Activated CD4-positive, alpha-beta T cell treated with anti-CD3 and anti-CD28 coated beads, Interleukin-2, amount 50 U/mL, for 48 hours (primary cell): Measurements from ENCODE around the gene SPACA9.
A peak's percentile ranks its signal among the peaks of the same experiment; 100 is the strongest.

ENCODE experiments used
- DNase-seq, 2 experiments: peaks; one replicate each; pipeline ENCODE4 v3.0.0-alpha.2; 2020

Gene SPACA9

DNA sequence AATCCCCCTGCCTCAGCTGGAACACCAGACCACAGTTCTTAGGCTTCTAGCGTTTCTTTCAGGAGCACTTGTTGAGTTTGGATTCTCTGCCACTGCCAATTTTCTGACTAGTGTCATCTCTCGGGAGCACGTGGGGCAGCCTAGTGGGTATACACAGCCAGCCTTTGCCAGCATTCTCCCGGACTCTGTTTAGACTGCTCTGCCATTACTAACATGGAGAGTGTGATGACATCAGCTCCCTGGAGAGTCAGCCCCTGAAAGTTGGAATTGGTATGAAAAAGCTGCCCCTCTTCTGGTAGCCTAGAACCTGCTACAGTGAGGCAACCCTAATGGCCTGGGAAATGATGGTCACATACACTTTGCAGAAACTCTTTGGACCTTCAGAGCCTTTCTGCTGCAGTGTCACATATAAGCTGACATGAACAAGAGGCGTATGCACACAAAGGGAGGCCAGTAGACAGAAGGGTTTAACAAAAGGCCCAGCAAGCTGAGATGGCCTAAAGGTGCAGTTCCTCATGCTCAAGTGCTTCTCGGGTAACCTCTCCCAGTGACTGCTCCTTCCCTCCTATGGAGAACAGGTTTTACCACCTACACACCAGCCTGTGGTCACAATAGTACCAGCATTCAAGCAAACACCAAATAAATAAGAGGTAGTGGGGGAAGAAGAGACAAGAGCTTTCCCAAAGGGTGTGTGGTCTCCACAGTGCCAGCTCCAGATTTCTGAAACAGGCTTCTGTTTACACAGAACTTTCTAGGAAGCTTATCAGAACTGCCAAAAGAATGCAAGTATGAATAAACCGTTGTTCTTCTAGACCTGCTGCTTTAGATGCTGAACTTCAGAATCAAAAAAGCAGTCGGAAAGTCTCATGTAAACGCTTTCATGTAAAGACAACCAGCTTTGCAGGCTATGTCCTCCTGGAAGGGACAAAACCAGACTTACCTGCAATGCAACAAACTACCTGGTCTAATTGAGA lies 16.5 kb downstream of the SPACA9 start:
- no peak for DNase-seq

DNA sequence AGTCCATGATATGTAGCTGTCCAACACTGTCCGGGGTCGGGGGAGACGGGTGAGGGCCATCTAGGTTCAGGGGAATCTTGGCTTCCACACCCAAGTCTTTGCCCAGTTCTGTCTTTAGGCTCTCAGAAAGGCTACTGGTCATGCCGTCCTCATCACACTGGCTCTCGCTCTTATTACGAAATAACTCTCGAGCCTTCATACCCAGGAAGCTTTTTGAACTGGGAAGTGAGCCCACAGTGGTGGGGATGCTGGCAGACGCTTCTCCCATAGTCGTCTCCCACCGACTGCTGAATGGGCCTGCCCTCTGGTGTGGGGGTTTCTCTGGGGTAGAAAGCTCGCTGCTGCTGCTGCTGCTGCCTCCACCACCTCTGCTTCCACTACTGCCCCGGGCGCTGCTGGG lies 17.6 kb downstream of the SPACA9 start:
- no peak for DNase-seq

- DNase-seq = no peak
These were observed 18.2 kb downstream of the SPACA9 start for GRCh38 chr9:132896906-132897305.

DNA sequence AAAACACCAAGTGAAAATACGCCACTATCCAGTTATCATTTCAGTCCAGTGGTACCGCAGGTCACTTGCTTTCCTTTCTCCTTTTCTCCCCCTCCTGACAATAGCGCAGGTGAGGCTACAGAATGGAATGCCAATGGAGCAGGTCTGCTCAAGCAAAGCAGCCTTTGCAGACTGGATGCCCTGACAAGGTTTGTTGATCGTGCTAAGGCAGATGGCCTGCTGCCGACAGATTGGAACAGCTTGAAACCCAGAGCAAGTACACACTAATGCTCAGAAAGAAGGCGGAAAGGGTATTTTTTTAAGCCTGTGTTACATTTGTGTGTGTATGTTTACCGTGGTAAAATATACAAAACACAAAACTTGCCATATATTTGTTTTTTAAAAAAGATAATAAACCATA lies 19.4 kb downstream of the SPACA9 start:
- no peak for DNase-seq

- peak; percentile 79 to 84 for DNase-seq
These were observed 23.4 kb downstream of the SPACA9 start for GRCh38 chr9:132901858-132902831.

GRCh38 chr9:132903574-132904492 lies 25.1 kb downstream of the SPACA9 start:
- no peak for DNase-seq

- no peak for DNase-seq
These were observed 27.0 kb downstream of the SPACA9 start for GRCh38 chr9:132905726-132906125.

DNA sequence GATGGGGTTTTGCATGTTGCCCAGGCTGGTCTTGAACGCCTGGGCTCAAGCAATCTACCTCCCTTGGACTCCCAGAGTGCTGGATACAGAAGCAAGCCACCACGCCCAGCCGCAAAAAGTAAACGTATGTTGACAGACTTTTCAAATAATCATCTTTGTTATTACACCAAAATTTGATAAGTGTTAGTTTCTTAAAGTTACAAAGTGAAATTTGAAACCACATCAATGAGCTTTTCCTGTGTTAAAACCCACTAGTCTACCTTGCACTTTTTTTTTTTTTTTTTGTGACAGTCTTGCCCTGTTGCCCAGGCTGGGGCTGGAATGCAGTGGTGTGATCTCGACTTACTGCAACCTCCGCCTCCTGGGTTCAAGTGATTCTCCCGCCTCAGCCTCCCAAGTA lies 29.9 kb downstream of the SPACA9 start:
- DNase-seq = no peak

DNA sequence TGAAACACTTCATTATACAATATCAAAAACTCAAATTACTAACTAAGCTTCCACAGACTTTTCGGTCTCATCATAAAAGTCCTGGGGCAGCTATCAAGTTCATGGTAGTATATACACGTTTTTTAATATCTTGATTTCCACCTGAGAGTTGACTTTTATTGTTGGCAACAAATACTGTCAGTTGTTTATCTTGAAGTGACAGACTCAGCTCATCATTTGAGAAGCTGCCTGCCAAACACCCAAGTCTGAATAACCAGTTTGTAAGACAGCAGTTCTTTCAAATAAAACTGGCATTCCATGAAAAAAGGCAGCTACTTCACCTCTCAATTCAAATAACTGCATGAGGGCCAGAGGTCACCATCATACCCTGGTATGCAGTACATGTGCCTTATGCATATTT lies 30.6 kb downstream of the SPACA9 start:
- no peak for DNase-seq

DNA sequence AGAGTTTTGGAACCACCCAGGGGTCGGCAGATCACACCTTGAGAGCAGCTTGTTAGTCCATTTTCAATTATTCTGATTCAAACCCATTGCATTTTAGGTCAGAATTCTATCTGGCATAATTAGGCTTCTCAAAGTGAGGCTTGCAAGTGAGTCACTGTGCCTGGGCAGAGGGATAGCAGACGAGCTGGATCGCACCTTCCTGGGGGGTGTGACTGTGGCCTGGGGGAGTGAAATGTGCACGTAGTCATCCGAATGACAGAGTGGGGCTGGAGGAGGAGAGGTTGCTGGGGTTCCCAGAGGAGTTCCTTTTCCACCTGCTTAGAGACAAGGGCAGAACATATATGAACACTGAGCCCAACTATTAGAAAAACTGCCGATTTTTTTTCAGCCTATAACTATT lies 31.7 kb downstream of the SPACA9 start:
- no peak for DNase-seq

GRCh38 chr9:132912131-132912530 lies 33.4 kb downstream of the SPACA9 start:
- DNase-seq = no peak

DNA sequence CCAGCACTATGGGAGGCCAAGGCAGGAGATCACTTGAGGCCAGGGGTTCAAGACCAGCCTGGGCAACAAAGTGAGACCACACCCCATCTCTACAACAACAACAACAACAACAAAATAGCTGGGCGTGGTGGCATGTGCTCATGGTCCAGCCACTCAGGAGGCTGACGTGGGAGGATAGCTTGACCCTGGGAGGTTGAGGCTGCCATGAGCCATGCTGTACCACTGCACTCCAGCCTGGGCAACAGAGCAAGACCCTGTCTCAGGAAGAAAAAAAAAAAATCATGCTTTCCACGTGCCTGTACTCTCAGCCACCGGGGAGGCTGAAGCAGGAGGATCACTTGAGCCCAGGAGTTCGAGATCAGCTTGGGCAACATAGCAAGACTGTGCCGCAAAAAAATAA lies 36.2 kb downstream of the SPACA9 start:
- no peak for DNase-seq

DNA sequence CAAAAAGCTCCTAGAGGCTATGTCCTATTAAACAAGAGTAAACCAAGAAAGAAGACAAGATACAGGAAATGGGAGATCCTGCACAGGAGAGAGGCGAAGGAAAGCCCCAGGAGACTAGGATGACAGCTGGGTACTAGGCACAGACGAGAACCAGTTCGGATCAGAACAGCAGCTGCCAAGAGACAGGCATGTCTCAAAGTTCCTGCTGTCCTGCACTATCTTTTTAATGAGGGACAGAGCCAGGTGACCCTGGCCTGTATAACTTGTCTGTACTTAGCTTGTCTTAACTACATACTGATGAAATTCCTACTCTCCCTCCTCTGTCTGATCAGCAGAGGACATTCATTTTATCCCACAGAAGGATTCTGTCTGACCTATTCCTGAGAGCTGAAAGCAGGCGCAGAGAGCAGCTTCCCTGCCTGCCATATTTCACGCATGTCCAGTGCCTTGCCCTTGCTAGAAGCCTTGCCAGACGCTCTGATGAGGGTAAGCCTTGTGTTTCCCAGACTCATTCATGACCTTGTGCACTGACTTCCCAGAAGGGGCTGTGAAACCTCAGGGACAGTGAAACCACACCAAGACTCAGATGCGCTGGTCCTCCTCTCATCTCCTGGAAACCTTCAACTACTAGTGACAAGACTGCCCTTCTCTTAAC lies 41.0 kb downstream of the SPACA9 start:
- no peak for DNase-seq

GRCh38 chr9:132923346-132923902 lies 44.7 kb downstream of the SPACA9 start:
- no peak for DNase-seq

GRCh38 chr9:132927704-132928103 lies 49.0 kb downstream of the SPACA9 start:
- DNase-seq = no peak

GRCh38 chr9:132931178-132931735 lies 52.6 kb downstream of the SPACA9 start:
- DNase-seq = no peak

DNA sequence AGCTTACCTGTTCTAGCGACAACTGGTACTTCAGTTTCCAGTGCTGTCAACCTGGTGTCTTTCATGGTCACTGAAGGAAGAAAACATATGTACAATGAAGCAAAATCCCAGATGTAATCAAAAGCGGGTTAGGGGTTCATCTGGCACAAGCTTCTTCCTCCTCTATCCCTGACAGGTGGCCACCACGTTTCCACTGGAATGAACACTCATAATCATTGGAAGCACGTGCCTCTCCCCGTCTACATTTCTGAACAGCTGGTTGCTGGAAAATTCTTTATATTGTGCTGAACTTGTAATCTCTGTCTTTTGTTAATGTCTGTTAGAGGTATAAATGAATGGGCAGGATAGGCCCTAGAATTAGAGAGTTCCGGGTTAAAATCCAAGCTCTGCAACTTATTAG lies 56.3 kb downstream of the SPACA9 start:
- DNase-seq = no peak

DNA sequence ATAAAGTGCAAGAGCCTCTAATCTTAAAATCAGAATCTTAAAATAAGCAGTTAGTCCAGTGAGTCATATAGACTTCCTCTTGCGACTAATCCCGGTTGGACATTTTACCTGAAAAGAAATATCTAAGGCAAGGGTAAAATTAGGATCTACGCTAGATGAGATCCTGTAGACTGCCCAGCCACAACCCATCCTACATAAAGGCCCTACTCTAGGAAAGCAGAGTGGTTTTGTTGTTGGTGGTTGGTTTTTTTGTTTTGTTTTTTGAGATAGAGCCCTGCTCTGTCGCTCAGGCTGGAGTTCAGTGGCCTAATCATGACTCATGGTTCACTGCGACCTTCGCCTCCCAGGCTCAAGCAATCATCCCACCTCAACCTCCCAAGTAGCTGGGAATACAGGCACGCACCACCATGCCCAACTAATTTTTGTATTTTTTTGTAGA lies 58.8 kb downstream of the SPACA9 start:
- DNase-seq = no peak

DNA sequence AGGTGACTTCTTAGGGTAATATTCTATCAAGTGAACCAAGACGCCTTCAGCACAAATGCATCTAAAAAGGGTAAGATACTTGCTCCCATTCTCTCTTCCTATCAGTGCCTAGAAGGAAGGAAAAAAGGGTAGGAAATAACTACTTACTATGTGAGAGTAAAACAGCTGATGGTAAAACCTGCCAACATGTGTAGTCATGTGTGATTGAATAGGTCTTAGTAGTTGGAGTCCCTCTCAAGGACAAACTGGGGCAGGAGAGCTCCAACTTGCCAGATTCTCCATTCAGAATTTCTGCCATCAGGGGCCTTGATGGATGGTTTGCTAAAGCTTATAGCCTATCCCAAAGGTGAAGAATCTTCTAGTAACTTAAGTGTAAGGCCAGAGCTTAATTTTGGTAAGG lies 60.5 kb downstream of the SPACA9 start:
- DNase-seq = no peak
